Ishikawa (cell line): ENCODE results near the gene TRAF3IP1.

Source experiments
- EP300 ChIP-seq: IDR thresholded peaks from 2 replicates; pipeline ENCODE4 v1.6.1; 2012; ENCODE audit warnings: borderline replicate concordance
- RAD21 ChIP-seq: IDR thresholded peaks from 2 replicates; pipeline ENCODE4 v1.6.1; 2012; ENCODE audit warnings: low read depth
- TAF1 ChIP-seq: IDR thresholded peaks from 2 replicates; pipeline ENCODE4 v1.6.1; 2012; ENCODE audit warnings: low read depth, mild to moderate bottlenecking
- TCF12 ChIP-seq: IDR thresholded peaks from 2 replicates; pipeline ENCODE4 v1.6.1; 2012; ENCODE audit warnings: low read depth
- YY1 ChIP-seq: IDR thresholded peaks from 2 replicates; pipeline ENCODE4 v1.6.1; 2012; ENCODE audit warnings: low read depth
- TF ChIP-seq, protein P1 (sequence below): IDR thresholded peaks from 2 replicates; pipeline ENCODE4 v1.6.1; 2012
- TF ChIP-seq, protein P2 (sequence below): IDR thresholded peaks from 2 replicates; pipeline ENCODE4 v1.6.1; 2012; ENCODE audit warnings: low read depth, mild to moderate bottlenecking

DNA sequence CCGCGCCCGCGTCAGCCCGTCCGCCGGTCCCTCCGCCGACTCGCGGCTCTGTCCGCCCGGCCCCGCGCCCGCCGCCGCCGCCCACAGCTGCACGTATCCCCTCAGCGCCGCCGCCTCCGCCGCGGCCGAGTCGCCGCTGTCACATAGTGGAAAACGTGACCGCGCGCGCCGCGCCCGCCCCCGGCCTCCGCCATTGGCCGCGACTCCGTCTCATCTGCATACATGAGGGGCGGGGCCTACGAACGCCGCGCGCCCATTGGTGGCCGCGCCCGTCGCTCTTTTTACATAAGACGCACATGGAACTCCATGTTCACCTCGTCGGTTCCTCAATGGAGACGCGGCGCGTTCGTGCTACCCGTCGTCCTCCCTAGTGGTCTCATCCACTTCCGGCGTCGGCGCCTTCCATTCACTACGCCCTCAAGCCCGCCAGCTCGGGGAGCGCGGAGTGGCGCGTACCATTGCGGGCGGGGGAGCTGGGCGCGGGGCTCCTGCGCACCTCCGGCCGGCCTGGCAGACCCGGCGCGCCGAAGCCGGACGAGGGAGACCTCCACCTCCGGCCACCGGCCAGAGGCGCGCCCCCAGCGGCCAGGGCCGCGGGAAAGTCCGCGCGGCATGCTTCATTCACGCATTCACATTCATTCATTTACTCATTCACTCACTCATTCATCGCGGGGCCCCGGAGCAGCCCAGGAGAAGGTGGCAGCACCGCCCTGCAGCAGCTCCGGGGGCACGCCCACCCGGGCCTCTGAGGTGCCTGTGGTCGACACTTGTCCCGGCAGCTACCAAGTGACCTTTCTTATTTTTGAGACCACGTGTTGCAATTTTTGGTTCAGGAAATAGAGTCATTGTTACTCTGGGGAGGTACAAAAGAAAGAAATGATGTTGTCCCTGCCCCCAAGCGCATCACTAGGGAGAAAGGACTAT is 31.4 kb upstream of the TRAF3IP1 start:
- TF ChIP-seq, protein P1, sequence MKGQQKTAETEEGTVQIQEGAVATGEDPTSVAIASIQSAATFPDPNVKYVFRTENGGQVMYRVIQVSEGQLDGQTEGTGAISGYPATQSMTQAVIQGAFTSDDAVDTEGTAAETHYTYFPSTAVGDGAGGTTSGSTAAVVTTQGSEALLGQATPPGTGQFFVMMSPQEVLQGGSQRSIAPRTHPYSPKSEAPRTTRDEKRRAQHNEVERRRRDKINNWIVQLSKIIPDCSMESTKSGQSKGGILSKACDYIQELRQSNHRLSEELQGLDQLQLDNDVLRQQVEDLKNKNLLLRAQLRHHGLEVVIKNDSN = 0 out of 2 replicates have a peak, but pooled peaks have one; percentile 2
- TF ChIP-seq RAD21 (no peak), TAF1 (peak; percentile 67), TCF12 (no peak; the same call in 1 of the 2 replicates), YY1 (peak; percentile 86), EP300 (peak; percentile 41; the same call in 1 of the 2 replicates)
- TF ChIP-seq, protein P2, sequence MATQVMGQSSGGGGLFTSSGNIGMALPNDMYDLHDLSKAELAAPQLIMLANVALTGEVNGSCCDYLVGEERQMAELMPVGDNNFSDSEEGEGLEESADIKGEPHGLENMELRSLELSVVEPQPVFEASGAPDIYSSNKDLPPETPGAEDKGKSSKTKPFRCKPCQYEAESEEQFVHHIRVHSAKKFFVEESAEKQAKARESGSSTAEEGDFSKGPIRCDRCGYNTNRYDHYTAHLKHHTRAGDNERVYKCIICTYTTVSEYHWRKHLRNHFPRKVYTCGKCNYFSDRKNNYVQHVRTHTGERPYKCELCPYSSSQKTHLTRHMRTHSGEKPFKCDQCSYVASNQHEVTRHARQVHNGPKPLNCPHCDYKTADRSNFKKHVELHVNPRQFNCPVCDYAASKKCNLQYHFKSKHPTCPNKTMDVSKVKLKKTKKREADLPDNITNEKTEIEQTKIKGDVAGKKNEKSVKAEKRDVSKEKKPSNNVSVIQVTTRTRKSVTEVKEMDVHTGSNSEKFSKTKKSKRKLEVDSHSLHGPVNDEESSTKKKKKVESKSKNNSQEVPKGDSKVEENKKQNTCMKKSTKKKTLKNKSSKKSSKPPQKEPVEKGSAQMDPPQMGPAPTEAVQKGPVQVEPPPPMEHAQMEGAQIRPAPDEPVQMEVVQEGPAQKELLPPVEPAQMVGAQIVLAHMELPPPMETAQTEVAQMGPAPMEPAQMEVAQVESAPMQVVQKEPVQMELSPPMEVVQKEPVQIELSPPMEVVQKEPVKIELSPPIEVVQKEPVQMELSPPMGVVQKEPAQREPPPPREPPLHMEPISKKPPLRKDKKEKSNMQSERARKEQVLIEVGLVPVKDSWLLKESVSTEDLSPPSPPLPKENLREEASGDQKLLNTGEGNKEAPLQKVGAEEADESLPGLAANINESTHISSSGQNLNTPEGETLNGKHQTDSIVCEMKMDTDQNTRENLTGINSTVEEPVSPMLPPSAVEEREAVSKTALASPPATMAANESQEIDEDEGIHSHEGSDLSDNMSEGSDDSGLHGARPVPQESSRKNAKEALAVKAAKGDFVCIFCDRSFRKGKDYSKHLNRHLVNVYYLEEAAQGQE = no peak
